ENCODE data around the gene KEAP1.
A peak's percentile ranks its signal among the peaks of the same experiment; 100 is the strongest.

The KEAP1 gene

DNA sequence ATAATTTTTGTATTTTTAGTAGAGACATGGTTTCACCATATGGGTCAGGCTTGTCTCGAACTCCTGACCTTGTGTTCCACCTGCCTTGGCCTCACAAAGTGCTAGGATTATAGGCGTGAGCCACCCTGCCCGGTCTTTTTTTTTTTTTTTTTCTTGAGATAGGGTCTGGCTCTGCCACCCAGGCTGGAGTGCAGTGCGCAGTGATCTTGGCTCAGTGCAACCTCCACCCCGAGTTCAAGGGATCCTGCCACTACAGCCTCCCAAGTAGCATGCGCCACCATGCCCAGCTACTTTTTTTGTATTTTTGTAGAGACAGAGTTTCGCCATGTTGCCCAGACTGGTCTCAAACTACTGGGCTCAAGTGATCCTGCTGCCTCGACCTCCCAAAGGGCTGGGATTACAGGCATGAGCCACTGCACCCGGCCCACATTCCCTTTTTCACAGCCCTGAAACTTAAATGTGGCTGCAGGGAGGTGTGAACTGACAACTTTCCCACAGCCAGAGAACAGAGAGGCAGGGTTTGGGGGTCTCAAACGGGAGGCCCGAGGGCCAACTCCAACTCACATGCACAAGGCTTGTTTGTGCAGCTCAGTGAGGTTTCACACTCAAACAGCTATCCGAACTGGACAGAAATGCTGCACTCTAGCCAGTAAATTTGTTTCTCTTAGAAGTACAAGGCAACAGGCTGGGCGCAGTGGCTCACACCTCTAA, 18.5 kb upstream of the KEAP1 start:
- DNase-seq, result no peak

DNA sequence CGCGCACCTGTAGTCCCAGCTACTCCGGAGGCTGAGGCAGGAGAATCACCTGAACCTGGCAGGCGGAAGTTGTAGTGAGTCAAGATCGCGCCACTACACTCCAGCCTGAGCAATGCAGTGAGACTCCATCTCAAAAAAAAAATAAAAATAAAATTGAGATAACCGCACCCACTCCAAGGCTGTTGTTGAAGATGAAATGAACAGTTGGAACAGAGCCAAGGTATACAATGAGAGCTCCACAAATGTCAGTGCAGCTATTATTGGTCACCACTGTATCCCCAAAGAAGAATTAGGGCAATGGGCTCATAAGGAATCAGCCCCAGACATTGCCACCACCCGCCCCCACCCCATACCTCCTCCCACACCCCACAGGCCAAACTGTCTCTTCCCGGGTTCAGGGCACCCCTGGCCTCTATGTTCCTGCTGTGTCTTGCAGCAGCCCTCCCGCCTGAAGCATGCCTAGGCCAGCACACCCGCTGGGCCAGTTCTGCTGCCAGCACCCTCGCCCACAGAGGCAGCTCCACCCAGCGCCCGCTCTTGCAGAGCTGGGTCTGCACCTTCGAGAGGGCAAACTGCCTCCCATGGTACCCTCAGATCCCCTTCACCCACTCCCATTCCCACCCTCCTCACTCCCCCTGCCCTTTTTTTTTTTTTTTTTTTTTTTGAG, 17.6 kb upstream of the KEAP1 start:
- no peak for DNase-seq

DNA sequence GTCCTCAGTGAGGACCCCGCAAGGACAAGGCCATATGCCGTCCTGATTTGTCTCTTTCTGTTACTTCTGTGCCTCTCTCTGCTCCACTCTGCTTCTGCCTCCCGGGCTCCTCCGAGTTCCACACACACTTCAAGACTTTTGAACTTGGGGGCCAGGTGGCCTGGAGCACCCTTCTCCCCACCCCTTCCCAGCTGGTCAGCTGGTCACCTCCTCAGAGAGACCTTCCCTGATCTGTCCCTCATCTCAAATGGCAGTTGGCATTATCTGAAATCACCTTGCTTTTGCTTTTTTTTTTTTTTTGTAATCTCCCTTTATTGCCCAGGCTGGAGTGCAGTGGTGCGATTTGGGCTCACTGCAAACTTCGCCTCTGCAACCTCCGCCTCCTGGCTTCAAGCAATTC, 16.3 kb upstream of the KEAP1 start:
- DNase-seq, result no peak

DNA sequence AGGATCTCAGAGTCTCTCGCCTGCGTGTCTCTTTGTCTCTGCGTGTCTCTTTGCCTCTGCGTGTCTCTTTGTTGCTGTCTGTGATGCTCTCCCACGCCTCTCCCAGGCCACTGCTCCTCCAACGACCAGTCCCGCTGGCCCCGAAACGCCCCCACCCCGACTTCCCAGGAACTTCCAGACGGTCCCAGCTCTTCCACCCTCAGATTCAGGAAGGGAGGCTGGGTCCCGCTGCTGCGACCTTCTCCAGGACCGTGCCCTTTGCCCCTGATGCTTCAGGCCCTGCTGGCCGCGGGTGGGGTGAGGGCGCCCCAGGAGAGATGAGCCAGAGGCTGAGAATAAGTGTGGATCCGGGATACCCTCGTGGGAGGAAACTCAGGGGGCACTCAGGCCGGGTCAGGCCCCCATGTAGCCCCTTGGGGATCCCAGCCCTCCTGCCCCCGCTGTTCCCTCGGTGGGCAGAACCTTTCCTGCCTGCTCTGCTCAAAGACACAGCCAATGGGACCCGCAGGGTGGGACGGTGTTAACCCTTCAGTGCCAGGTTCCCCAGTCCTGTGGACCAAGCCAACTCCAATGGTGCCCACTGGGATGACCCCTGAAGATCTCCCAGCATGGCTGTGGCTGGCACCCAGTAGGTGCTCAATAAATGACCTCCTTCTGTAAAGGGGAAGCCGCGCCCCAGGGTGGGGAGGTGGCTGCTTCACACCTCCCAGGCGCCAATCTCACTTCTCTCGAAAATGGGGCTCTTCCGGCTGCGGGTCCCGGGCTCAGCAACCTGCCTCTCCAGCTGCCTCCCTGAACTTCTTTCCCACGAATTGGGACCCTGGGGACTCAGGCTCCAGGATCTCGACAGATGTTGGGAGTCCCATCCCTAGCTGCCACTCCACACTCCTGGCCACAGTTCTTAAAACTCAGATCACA, 15.5 kb upstream of the KEAP1 start:
- peak; percentile 41 for DNase-seq

DNA sequence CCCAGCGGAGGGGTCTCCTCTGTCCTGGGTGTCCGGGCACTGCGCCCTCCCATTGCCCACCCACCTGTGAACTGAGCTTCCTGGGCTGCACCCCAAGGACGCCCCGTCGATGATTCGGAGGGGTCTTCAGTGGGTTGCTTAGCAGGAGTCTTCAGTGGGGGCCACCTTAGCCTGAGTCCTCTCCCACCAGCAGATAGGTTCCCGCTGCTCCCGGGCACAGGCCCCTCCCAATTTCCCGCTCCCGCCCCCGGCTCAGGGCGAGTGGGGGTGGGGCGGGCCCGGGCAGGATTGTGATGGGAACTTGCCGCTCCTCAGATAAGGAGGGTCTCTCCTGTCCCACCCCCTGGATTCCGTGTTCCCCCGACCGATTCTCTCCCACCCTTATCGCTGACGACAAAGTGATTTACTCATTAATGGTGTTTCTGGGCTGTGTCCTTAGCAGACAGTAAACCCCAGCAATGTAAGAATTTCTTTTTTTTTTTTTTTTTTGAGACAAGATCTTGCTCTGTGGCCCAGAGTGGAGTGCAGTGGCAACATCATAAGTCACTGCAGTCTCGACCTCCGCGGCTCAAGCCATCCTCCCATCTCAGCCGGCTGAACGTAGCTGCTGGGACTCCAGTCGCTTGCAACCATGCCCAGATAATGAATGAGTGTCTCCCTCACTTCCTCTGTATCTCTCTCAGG, 14.7 kb upstream of the KEAP1 start:
- no peak for DNase-seq

DNA sequence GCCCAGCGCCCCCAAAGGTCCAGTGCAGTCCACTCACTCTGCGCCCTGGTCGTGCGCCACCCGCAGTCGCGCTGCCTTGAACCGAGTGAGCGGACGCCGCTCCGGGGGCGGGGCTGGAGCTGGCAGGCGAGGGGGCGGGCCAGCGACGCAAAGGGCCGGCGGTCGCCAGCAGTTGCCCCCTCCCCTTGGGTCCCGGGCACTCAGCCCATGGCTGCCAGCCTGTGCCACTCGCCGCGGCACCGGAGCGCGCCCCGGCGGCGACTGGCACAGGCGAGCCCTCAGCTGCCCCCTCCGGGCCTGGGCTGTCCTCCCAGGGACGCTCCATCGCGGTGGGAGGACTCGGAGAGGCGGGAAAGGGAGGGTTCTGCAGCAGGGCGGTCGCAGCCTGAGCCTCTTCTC, 14.2 kb upstream of the KEAP1 start, which contains the start of gene S1PR5:
Gene S1PR5, minus strand, starts transcription at position 87 of the 399 bp plus-strand sequence. CDS start 2,436 bp downstream, outside the sequence.
- peak; percentile 35 to 36 for DNase-seq

DNA sequence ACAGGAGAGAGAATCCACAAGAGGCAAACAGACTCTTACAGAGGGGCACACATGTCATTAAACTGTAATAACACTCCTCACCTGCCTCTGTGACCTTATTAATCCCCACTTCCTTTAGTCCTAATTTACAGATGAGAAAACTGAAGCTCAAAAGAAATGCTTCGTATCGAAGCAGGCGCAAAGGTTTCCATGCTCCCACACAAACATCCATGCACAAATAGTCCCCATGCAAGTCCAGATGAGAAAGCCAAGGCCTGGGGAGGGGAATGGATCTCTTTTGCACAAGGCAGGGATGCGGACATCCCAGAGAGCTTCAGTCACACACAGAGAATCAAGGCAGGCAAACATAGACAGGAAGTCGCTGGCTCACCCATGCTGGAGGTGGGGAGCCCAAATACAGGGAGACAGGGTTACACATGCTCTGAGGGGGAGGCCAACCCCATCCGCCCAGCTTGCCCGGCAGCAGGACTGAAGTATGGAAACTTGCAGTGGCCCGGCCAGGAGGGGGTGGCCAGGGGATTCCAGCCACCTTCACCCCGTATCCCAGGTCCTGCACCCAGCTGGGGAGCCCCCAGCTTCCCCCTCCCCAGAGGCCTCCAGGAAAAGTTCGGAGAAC, 13.6 kb upstream of the KEAP1 start:
- DNase-seq, result no peak

DNA sequence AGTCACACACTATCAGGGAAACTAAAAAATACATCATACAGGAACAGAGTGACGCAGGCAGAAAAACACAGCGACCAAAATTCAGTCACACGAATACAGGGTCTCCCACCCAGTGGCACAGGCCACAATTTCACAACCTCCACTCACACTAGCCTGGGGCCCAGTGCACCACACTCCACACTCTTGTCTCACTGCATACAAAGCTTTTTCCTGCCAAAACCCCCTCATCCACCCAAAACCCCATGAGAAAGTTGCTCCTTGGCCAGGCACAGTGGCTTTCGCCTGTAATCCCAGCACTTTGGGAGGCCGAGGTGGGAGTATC, 12.9 kb upstream of the KEAP1 start:
- DNase-seq, result peak; percentile 64 to 67

DNA sequence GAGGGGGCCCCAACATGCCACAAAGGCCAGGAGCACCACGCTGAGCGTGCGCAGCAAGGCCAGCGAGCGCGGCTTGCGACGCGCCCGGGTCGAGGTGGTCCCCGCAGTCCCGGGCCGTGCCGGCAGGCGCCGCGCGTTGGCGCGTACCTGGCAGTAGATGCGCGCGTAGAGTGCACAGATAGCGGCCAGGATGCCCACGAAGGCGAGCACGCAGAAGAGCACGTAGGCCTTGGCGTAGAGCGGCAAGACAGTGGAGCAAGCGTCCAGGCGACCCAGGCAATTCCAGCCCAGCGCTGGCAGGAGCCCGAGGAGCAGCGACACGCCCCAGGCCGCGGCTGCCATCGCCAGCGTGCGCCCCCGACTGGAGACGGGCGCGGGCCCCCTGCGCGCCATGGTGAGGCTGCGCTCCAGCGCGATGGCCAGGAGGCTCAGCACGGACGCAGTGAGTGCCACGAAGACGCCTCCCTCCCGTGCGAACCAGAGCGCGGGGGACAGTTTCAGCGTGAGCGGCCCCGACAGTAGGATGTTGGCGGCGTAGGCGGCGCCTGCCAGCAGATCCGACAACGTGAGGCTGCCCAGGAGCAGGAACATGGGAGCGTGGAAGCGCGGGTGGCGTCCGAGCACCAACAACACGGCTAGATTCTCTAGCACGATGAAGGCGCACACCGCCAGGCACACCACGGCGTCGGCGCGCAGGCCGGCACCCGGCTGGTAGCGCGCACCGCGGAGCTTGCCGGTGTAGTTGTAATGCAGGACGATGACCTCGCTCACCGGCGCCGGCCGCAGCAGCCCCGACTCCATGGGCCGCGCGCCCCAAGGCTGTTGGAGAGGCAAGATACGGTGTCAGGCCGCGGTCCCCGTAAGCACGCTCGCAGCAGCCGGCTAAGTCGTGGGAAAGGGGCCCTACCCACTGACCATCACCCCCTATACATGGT, 11.3 kb upstream of the KEAP1 start:
- peak; percentile 37 to 44 for DNase-seq

DNA sequence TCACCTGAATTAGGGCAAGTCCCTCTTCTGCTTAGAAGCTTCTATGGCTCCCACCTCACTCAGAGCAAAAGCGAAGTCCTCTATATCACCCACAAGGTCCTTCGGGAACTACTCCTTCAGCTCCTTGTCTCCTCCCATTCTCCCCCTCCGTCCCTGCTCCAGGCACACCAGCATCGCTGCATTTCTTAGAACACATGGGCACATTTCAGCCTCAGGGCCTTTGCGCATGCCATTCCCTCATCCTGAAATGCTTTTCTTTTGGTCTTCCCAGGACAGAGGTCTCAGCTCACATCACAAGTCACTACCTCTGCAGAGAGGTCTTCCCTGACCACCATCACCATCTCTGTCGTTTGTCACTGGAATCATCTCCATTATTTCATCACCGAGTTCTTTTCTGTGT, 10.1 kb upstream of the KEAP1 start:
- DNase-seq, result no peak

DNA sequence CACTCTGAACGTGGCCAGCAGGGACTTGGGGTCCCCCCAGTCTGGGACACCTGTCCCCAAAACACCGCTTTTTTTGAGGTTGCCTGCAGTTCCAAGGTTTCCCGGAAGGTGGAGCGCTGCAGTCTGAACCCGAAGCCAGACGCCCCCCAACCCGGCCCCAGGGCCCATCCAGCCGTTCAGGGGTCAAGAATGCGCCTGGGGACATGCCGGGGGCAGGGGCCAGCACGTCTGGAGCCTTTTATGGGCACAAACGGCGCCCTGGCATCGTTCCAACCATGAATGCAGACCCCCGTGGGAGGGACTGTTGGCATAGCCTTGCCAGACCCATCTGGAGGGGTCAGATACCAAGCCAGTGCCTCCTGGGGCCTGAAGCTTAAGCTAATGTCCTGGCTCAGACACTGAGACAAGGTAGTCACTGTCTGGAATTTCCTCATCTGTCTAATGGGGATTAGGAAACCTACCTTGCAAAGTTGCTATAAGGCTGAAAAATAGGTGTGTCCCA, 7.2 kb upstream of the KEAP1 start:
- DNase-seq, result peak; percentile 48 to 69

DNA sequence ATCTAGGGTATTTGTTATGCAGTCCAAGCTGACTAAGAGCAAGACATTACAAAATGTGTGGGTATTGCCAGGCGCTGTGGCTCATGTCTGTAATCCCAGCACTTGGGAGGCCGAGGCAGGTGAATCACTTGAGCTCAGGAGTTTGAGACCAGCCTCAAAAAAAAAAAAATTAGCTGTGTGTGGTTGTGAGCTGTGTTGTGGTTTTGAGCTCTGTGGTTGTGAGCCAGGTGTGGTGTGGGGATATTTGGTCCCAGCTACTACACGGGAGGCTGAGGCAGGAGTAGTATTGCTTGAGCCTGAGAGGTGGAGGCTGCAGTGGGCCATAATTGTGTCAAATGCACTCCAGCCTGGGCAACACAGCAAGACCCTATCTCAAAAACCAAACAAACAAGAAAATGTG, 5.6 kb upstream of the KEAP1 start:
- no peak for DNase-seq

DNA sequence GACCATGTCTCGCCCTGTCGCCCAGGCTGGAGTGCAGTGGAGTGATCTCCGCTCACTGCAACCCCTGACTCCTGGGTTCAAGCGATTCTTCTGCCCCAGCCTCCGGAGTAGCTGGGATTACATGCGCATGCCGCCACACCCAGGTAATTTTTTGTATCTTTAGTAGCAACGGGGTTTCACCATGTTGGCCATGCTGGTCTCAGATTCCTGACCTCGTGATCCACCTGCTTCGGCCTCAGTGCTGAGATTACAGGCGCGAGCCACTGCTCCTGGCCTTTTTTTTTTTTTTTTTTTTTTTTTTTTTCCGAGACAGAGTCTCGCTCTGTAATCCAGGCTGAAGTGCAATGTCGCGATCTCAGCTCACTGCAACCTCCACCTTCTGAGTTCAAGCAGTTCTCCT, 4.9 kb upstream of the KEAP1 start:
- no peak for DNase-seq

DNA sequence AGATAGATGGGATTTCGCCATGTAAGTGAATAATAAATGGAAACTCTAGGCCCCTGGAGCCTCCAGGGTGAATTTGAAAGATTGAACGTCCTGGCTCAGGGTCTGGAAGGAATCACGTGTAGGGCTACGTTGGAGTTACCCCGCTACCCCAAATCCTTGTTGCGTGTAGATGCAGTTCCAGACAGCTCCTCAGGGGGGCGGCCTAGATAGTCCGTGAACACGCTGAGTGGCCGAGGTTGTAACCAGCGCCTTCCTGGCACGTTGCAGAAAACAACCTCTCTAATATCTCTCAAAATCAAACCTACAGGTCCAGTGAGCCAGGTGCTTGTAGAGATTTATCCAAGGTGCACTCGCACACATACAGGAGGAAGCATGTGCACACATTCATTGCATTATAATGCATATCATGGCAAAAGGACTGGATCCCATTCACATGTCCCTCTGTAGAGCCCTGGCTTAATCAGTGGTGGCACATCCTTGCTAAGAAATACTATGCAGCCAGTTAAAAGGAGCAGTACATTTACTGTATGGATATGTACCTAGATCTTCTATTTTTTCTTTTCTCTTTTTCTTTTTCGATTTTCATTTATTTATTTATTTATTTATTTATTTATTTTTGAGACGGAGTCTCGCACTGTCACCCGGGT, 2.5 kb upstream of the KEAP1 start:
- peak; percentile 77 to 85 for DNase-seq

DNA sequence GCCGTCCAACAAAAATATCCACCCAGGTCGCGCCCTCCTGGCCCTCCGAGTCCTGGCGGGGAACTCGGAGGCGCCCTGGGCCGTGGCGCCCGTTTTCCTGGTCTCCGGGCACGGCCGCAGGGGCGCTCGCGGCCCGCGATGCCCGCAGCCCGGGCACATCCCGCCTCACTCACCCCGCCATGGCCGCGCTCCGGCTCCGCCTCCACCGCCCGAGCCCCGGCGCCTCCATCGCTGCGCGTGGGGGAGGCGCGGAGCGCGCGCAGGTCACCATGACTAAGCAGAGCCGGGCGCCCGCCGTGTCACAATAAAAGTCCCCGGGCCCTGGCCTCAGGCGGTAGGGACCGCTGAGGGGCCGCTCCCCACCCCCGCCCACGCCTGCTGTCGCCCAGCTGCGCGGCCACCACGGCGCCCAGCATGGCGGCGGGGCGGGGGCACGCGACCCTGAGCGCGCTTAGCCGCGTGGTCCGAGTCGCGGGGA, 593 bp downstream of the KEAP1 start:
- DNase-seq, result peak; percentile 90 to 91

DNA sequence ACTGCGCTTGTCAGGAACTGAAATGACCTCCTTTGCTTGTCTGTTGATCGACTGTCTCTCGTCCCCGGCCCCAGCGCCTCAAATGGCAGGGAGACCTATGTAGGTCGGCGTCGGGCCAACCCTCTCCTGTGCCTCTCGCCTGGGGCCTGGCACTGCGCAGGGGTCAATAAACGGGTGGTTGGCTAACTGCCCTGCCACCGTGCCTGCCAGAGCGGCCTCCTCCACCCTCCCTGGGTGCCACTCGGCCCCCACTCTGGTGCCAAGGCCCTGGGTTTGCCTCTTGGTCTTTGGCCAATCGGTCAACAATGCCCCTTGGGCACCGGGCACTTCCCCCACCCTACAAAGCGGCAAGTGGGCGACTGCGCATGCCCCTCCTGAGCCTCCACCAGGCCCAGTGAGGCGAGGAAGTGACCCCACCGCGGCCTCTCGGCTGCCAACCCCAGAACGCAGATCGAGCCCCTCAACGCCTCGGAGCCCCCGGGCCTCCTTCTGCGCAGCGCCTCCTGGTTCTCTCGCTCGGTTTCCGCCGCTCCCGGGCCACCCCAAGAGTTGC, 1.1 kb downstream of the KEAP1 start:
- DNase-seq, result peak; percentile 32 to 49

DNA sequence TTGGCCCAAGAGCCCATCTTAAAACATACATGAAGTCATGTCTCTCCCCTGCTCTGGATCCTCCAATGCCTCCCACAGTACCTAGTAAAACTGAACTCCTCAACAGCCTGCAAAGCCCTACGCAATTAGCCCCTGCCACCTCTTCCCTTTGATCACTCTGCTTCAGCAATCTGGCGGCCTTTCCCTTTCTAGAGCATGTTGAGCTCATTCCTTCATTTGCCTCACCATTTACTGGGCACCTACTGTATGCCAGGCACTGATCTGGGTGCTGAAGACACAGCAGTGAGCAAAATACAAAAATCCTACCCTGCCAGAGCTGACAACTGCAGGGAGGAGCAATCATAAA, 2.9 kb downstream of the KEAP1 start:
- DNase-seq, result no peak

DNA sequence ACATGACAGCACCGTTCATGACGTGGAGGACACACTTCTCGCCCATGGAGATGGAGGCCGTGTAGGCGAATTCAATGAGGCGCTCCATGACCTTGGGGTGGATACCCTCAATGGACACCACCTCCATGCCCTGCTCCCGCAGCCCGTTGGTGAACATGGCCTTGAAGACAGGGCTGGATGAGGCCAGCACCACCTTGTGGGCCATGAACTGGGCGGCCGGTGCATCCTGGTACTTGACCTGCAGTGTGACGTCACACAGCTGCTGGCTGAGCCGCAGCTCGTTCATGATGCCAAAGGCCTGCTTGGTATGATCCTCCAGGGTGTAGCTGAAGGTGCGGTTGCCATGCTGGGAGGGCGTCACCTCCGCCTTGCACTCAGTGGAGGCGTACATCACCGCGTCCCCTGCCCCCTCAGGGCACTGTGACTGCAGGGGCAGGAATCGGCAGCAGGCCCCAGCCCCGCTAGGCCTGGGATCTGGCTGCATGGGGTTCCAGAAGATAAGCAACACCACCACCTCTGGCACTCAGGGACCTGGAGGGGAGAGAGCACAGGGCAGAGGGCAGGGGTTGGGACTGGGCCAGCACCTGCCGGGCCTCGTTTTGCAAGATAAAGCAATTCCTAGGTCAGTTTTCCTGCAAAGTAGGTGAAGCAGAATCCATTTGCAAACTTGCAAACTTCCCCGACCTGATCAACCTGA, 3.5 kb downstream of the KEAP1 start:
- no peak for DNase-seq

DNA sequence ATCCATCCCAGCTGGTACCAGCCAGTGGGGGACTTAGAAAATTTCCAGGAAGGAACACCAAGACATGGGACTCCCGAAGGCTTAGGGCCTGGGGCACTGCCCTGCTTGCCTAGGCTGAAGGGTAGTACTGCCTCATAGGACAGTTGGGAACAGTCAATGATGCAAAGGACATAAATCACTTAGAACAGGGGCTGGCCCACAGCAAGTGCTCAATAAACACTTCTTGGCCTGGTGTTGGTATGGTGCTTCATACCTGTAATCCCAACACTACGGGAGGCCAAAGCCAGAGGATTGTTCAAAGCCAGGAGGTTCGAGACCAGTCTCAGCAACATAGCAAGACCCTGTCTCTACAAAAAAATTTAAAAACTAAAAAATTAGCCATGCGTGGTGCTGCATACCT, 5.8 kb downstream of the KEAP1 start:
- no peak for DNase-seq

All from CD4-positive, alpha-beta T cell treated with Interleukin-1 beta for 1 hour (primary cell).